Measurements from ENCODE around the gene LIMCH1.

The LIMCH1 gene

DNA sequence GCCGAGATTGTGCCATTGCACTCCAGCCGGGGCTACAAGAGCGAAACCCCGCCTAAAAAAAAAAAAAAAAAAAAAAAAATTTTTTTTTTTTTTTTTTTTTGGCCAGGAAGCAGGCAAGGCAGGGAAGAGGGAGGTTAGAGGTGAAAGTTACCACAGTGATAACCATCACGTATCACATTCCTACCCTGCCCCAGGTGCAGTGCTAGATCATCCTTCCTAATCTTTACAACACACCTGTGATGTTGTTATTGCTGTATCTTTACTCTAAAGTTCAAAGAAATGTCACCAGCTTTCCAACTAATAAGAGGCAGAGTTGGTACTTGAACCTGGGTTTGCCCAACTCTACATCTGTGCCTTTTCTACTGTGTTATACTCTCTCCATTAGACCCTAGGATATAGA lies 7.2 kb upstream of the LIMCH1 start:
- DNase-seq: no peak

DNA sequence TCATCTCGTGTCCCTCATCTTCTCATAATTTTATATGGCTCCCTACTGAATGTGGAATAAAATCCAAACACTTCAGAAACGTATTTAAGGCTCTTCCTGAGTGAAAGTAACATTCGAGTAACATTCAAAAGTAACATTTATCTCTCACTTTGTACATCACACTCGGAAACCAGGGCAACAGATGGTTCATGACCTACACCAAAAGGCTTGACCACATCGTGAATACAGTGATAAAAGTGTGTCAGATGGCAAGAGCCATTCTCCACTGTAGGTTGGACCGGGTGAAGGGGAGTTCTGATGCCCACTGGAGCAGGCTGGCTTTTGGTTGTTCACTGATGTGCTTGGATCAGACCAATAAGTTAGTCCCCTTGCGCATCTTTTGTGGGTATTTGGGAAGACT lies 5.6 kb upstream of the LIMCH1 start:
- no peak for DNase-seq

DNA sequence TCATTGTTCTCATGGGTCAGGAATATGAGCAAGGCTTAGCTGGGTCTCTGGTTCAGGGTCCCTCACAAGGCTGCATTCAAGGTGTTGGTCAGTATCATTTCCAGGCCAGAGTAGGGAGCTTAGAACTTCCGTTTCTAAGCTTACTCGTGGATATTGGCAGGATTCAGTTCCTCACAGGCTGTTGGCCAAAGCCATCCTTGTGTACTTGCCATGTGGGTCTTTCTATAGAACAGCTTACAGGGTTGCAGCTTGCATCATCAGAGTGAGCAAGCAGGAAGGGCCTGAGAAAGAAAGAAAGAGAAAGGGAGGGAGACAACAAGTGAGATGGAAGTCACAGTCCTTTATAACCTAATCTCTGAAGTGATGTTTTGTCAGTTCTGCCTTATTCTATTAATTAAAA lies 5.1 kb upstream of the LIMCH1 start:
- DNase-seq: no peak

DNA sequence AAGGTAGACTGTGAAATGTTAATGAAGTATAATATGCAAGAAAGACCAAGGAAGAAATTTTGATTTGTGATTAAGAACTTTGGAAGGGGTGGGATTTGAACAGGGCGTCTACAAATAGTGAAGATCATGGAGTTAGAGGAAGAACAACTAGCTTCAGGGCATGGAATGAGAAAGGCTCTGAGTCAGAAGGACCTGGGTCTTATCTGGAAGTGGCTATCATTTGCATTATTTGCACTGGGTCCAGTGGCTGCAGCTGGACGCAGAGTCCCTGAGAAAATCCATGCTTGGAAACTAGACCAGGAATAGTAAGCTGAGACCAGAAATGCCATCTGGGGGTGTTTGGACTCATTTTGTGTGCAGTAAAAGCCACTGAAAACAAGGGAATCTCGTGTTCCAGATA lies 4.3 kb upstream of the LIMCH1 start:
- no peak for DNase-seq

- DNase-seq: no peak
Observed at GRCh38 chr4:41534404-41534803, 3.6 kb upstream of the LIMCH1 start.

DNA sequence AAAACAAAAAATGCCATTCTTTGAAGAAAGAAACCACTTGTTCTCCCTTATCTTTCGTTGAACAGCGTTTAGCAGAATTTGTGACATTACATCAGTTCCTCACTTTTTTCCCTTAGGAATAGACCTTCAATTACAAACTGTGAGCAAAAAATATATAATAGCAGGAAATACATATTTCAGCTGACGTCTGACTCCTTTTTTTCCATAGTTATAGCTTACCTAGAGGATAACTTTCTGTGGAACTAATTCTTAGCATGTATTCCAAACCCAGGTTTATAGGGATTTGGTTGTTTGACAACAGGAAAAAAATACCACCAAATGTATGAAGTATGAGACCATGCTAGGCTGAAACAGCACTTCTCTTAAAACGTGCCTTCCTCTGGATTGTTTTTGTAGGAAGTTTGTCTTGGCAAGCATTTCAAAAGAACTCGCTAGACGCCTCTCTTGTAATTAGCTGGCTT lies 2.0 kb upstream of the LIMCH1 start:
- DNase-seq: no peak

GRCh38 chr4:41537292-41537890 lies 566 bp upstream of the LIMCH1 start:
- no peak for DNase-seq

GRCh38 chr4:41538887-41539498 lies 1.0 kb downstream of the LIMCH1 start:
- no peak for DNase-seq

- DNase-seq: no peak
Observed at GRCh38 chr4:41539711-41540110, 1.8 kb downstream of the LIMCH1 start.

GRCh38 chr4:41540687-41541086 lies 2.7 kb downstream of the LIMCH1 start:
- DNase-seq: no peak

DNA sequence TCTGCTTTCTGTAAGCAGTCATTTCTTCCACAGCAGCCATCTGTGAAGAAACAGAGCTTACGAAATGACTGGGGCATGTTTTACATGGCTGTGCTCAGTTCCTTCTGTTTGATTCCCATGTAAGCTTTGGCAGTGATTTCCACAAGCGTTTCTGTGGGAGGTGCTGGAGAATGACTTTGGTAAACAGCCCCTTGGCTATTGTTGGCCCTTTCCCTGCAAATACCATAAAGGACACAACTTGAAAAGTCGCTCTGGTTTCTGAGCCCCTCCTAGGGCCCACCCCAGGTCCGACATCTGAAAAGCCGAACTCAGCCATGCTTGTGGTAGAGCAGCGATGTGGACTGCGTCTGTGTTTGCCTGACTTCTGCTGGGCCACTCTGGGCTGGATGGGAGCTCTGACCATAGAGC lies 3.7 kb downstream of the LIMCH1 start:
- no peak for DNase-seq

DNA sequence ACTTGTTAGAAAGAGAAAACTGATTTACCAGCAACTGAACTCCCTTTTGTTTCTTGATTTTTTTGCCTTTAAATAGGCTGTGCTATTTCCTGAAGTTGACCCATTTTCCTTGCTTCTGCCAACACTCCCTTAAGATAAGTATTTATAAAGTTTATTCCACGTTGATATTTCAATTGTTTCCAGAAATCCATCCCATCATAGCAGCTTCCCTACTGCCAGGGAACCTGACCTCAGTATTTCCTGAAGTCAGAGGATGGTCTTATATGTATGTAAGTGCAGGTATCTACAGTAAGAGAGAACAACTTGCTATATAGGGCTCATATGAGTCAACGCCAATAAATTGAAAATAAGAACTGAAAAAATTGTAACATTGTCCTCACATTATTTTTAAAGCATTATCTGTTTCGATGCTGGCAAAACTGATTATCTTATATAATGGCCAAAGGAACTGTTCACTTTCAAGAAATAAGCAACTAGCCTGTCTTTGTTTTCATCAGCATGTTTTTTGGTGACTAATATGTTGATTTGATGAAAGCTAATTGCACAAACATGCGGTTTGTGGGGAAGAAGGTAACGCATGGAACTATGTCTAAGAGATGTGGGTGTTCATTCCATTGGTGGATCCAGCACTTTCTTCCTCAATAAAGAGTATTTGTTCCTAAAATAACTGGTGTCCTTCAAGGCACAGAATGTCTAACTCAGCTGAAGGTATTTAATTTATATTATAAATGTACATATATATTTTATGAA lies 4.7 kb downstream of the LIMCH1 start:
- no peak for DNase-seq

GRCh38 chr4:41545238-41545637 lies 7.3 kb downstream of the LIMCH1 start:
- DNase-seq: no peak

DNA sequence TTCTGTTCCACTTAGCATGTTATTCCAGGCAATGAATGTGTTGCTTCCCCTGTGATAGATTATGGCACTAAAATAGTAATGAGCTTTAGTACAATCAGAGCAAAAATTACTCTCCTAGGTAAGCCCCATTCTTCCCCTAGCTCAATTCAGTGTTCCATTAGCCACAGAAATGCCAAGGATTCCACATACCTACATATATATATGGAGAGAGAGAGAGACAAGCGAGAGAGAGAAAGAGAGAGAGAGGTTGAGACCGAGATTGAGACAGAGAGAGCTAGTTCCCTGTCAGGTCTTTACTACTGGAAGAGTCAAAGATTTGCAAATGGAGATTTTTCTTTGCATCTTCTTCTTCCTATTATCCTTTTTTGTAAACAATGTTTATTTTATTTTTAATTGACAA lies 8.7 kb downstream of the LIMCH1 start:
- DNase-seq: no peak

DNA sequence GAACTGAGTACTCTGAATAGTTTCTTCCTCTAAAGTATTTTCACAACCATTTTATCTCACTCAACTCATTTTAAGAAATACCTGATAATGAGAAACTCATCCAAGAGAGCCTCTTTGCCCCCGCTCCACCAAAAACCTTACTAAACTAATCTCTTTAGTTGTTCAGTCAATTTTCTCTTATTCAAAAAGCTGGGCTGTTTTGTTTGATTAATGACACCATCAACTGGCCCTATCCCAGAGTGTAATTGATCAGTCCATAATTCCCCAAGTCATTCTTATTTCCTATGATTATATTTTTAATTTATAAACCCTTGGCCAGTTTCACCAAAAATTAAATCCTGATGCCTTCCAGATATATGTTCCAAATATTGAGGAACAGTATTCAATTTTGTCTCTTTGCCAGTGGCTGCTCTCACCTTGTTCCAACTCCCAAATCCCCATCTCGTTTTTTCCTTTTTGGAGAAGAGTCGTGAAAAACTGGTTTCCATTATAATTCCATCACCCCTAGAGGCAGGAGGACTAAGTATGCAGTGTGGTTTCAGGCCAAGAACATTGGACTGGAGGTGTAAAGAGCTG lies 10.4 kb downstream of the LIMCH1 start:
- DNase-seq: no peak

- DNase-seq: no peak
Observed at GRCh38 chr4:41549478-41549877, 11.5 kb downstream of the LIMCH1 start.

GRCh38 chr4:41550308-41550707 lies 12.4 kb downstream of the LIMCH1 start:
- DNase-seq: no peak

- no peak for DNase-seq
Observed at GRCh38 chr4:41551536-41551935, 13.6 kb downstream of the LIMCH1 start.

DNA sequence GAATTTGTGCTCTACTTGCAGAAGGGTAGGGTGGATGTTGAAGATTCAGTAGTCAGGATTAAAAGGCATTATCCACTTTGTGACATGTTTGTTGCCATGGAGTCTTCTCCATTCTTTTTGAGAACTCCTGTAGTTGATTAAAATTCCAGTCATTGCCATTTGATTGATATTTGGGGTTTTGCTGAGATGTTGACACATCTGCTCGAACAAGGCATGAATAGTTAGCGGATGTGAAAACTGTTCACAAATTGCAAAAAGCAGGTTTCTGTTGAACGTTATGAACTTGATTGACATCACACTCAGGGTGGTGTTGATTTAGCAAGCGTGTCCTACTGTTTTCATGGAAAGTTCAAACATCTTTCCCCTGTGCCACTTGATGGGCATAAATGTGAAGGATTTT lies 16.9 kb downstream of the LIMCH1 start:
- DNase-seq: no peak

DNA sequence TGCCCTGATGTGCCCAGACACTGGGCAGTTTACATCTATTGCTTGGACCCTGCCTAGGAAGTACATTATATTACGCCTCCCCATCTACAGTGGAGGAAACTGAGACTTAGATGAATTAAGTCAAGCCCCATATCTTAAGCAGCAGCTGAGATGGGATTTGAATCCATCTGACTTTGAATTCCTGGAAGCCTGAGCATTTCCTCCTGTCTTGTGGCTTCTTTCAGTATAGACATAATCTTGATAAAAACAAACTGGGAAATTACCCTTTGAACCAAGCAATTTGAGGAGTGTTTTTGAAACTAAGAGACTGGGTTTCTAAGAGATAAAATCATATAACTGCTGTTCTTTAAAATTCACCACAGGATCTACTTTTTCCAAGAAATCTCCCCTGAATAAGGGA lies 18.6 kb downstream of the LIMCH1 start:
- DNase-seq: no peak

DNA sequence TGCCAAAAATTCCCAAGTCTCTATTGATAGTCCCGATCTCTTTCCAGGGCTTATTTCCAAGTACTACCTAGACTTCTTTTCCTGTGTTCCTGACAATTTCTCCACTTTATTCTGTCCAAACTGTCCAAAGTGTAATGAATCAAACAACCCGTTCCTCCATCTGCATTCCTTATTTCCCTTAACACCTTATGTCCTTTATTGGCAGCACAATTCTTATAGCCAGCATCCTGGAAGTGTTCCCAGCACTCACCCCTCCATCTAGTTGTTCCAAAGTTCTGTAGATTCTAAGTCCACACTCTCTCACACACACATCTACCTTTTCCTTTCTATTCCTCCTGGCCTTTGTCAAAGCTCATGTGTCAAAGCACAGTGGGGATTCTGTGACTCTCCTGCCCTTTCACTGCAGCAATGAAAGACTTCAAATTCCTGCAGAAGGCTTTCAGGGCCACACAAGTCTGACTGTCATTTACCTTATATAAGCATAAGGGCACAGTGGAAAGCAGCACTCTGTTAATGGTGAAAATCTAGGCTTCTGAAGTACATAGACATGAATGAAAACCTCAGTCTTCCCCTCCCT lies 22.1 kb downstream of the LIMCH1 start:
- no peak for DNase-seq

DNA sequence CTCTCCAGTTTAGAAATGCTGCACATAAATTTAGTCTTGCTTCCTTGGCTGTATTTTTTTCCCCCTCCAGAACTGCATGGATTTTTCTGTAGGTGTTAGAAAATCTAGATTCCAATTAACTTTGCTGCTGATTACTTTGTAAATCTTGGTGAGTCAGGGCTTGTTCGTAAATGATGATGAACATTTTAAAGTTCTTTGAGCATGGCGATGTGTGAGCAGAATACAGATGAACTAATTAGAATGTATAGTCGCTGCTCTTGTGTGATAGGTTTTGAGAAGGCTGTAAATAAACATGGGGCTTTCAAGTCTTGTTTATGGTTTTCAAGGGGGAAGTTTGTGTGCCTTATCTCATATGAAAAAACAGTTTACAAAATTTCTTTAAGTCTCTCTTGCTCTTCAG lies 23.3 kb downstream of the LIMCH1 start:
- DNase-seq: no peak

GRCh38 chr4:41567186-41567585 lies 29.2 kb downstream of the LIMCH1 start:
- DNase-seq: no peak

- no peak for DNase-seq
Observed at GRCh38 chr4:41568363-41568762, 30.4 kb downstream of the LIMCH1 start.

Measured in CD4-positive, alpha-beta T cell treated with Interferon alpha-2 for 1 hour (primary cell).